HUDEP-2 (cell line): ENCODE measurements around the gene TMPRSS7.
A peak's percentile ranks its signal among the peaks of the same experiment; 100 is the strongest.
"Not testable (repeated sequence)": the region's sequence is repeated elsewhere in the genome, so short reads cannot be mapped to it uniquely, and the experiment has no call there.

Experiments used
- DNase-seq, 76 experiments: peaks; one replicate each; lab custom pipeline; 2025; ENCODE audit not compliant: unreplicated experiment in 76 of 76; lab: John Stamatoyannopoulos, UW

The TMPRSS7 gene

GRCh38 chr3:112053229-112053628 lies 18.7 kb downstream of the TMPRSS7 start:
- DNase-seq: no peak

GRCh38 chr3:112056451-112056929 lies 22.0 kb downstream of the TMPRSS7 start:
- no peak for DNase-seq

- no peak for DNase-seq
Measured at GRCh38 chr3:112059497-112059896, 25.0 kb downstream of the TMPRSS7 start.

- DNase-seq: no peak
Measured at GRCh38 chr3:112061152-112061551, 26.6 kb downstream of the TMPRSS7 start.

- DNase-seq: not testable (repeated sequence)
Measured at GRCh38 chr3:112072387-112073060, 38.0 kb downstream of the TMPRSS7 start.

- DNase-seq: no peak
Measured at GRCh38 chr3:112074006-112074405, 39.5 kb downstream of the TMPRSS7 start.

GRCh38 chr3:112074616-112075497 lies 40.3 kb downstream of the TMPRSS7 start:
- DNase-seq: peak in 6 of 76 experiments; percentile 2 to 29 (median 8)

- no peak for DNase-seq
Measured at GRCh38 chr3:112078125-112079083, 43.9 kb downstream of the TMPRSS7 start.

- DNase-seq: no peak
Measured at GRCh38 chr3:112083239-112083638, 48.7 kb downstream of the TMPRSS7 start.

GRCh38 chr3:112084980-112085705 lies 50.6 kb downstream of the TMPRSS7 start:
- no peak for DNase-seq

GRCh38 chr3:112085735-112086075 lies 51.2 kb downstream of the TMPRSS7 start:
- DNase-seq: no peak

- peak in 62 of 76 experiments; percentile 0 to 74 (median 46) for DNase-seq
Measured at GRCh38 chr3:112086076-112086854, 51.7 kb downstream of the TMPRSS7 start, which contains the start of gene C3orf52. C3orf52 (plus strand) TSS chr3:112086389; CDS start chr3:112086408, 19 bp downstream.

- DNase-seq: no peak
Measured at GRCh38 chr3:112086875-112087524, 52.5 kb downstream of the TMPRSS7 start.

GRCh38 chr3:112087746-112088145 lies 53.2 kb downstream of the TMPRSS7 start:
- DNase-seq: no peak

- DNase-seq: no peak
Measured at GRCh38 chr3:112088944-112089343, 54.4 kb downstream of the TMPRSS7 start.

GRCh38 chr3:112089956-112090886 lies 55.7 kb downstream of the TMPRSS7 start:
- DNase-seq: no peak

- DNase-seq: no peak
Measured at GRCh38 chr3:112090887-112091586, 56.5 kb downstream of the TMPRSS7 start.
